Natural killer cell (primary cell): ENCODE results near the gene PAQR8. TPM values are rescaled to one million over a fixed set of nuclear protein-coding genes. Genes with fewer than 3 reads are reported as not detected.

Experiments used
- ATAC-seq, 3 donors: fragments of 150-1000 bp in 2 of 3; fragments of 200-7000 bp in 1 of 3; cut with Tn5 transposase; 1 replicate in 1 of 3; 2 replicates in 2 of 3; pipeline ENCODE4 v1.10.0; 2021; ENCODE audit warnings: mild to moderate bottlenecking in 2 of 3, moderate library complexity in 2 of 3
- DNase-seq, 2 donors: peaks; one replicate each; pipeline versions ENCODE4 v3.0.0 to v3.0.0-alpha.2; 2013 to 2021; ENCODE audit warnings: mixed read lengths in 1 of 2
- H3K27ac ChIP-seq: one replicate; pipeline ENCODE4 v1.5.1; 2013; ENCODE audit warnings: mild to moderate bottlenecking, low read length
- H3K27me3 ChIP-seq: one replicate; pipeline ENCODE4 v1.6.1; 2013; ENCODE audit warnings: low read length; ENCODE audit not compliant: control insufficient read depth, insufficient read depth
- H3K36me3 ChIP-seq: one replicate; pipeline ENCODE4 v1.6.1; 2013; ENCODE audit warnings: low read length; ENCODE audit not compliant: control insufficient read depth, insufficient read depth
- H3K4me1 ChIP-seq: one replicate; pipeline ENCODE4 v1.6.1; 2013; ENCODE audit warnings: low read length; ENCODE audit not compliant: control insufficient read depth, insufficient read depth
- H3K4me3 ChIP-seq: one replicate; pipeline ENCODE4 v1.5.1; 2013; ENCODE audit warnings: low read length
- H3K9me3 ChIP-seq: one replicate; pipeline ENCODE4 v1.6.1; 2013; ENCODE audit warnings: low read length; ENCODE audit not compliant: control insufficient read depth, insufficient read depth
- H3K27ac Mint-ChIP-seq, 2 donors: one replicate each; pipeline ENCODE4 v1.8.0; 2022; ENCODE audit warnings: mild to moderate bottlenecking in 2 of 2, mixed read lengths in 2 of 2, moderate library complexity in 1 of 2
- H3K27me3 Mint-ChIP-seq, 2 donors: one replicate each; pipeline ENCODE4 v1.8.0; 2022; ENCODE audit warnings: low read depth in 2 of 2, mixed read lengths in 2 of 2
- H3K36me3 Mint-ChIP-seq: one replicate; pipeline ENCODE4 v1.8.0; 2022; ENCODE audit warnings: mixed read lengths
- H3K4me1 Mint-ChIP-seq, 2 donors: one replicate each; pipeline ENCODE4 v1.8.0; 2022; ENCODE audit warnings: mixed read lengths in 2 of 2
- H3K4me3 Mint-ChIP-seq: one replicate; pipeline ENCODE4 v1.8.0; 2022; ENCODE audit warnings: mild to moderate bottlenecking, moderate library complexity, mixed read lengths
- H3K9me3 Mint-ChIP-seq, 2 donors: one replicate each; pipeline ENCODE4 v1.8.0; 2022; ENCODE audit warnings: mixed read lengths in 2 of 2
- WGBS: methylation state at CpG from one replicate; pipeline ENCODE4 v1.1.7; 2013; ENCODE audit warnings: missing lambda C conversion rate; ENCODE audit not compliant: insufficient coverage; 5-methylcytosine and 5-hydroxymethylcytosine counted together
- intact Hi-C: fragments of 100-400 bp; cut with micrococcal nuclease; formaldehyde crosslinking; loops from one replicate; pipeline ENCODE4 v1.14.2; 2022
- total RNA-seq, 4 donors: library from RNA; stranded (reverse); fragments of 120-200 nt in 1 of 4; gene quantifications; one replicate each; pipeline versions ENCODE4 v1.2.3 to v1.2.4, GENCODE V29; 2013 to 2022
- TF ChIP-seq, protein P1 (sequence below): fragments of 200-600 bp; IDR thresholded peaks from one replicate; pipeline ENCODE4 v1.8.0; 2022; ENCODE audit warnings: antibody characterized with exemption

Gene PAQR8
- total RNA-seq, 3 donors from 2014 or later (not counting 1 experiment from before 2014, with no cell fraction given), result 2.4 to 5.0 (median 4.6) TPM

- Mint-ChIP-seq H3K4me1 (no peaks in the 10 kb centered on the region), H3K4me3 (no peak overlapping the region), H3K36me3 (no peaks in the 10 kb centered on the region), H3K27ac (no peak overlapping the region), H3K9me3 (no peaks in the 10 kb centered on the region), H3K27me3 (no peaks in the 10 kb centered on the region)
- 96% methylated on average over 14 of the region's 14 CpGs for WGBS
- no peak overlapping the region for H3K27ac ChIP-seq
- ATAC-seq, result no peak
- DNase-seq, result no peak
- no peaks in the 10 kb centered on the region for H3K9me3 ChIP-seq
- H3K4me3 ChIP-seq, result no peak overlapping the region
- no peaks in the 10 kb centered on the region for H3K36me3 ChIP-seq
- H3K27me3 ChIP-seq, result no peaks in the 10 kb centered on the region
- intact Hi-C loops, result no loop called here
- no peaks in the 10 kb centered on the region for H3K4me1 ChIP-seq
- TF ChIP-seq, protein P1, sequence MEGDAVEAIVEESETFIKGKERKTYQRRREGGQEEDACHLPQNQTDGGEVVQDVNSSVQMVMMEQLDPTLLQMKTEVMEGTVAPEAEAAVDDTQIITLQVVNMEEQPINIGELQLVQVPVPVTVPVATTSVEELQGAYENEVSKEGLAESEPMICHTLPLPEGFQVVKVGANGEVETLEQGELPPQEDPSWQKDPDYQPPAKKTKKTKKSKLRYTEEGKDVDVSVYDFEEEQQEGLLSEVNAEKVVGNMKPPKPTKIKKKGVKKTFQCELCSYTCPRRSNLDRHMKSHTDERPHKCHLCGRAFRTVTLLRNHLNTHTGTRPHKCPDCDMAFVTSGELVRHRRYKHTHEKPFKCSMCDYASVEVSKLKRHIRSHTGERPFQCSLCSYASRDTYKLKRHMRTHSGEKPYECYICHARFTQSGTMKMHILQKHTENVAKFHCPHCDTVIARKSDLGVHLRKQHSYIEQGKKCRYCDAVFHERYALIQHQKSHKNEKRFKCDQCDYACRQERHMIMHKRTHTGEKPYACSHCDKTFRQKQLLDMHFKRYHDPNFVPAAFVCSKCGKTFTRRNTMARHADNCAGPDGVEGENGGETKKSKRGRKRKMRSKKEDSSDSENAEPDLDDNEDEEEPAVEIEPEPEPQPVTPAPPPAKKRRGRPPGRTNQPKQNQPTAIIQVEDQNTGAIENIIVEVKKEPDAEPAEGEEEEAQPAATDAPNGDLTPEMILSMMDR, result no peak
These were observed 36.1 kb upstream of the PAQR8 start for GRCh38 chr6:52325695-52326471.

DNA sequence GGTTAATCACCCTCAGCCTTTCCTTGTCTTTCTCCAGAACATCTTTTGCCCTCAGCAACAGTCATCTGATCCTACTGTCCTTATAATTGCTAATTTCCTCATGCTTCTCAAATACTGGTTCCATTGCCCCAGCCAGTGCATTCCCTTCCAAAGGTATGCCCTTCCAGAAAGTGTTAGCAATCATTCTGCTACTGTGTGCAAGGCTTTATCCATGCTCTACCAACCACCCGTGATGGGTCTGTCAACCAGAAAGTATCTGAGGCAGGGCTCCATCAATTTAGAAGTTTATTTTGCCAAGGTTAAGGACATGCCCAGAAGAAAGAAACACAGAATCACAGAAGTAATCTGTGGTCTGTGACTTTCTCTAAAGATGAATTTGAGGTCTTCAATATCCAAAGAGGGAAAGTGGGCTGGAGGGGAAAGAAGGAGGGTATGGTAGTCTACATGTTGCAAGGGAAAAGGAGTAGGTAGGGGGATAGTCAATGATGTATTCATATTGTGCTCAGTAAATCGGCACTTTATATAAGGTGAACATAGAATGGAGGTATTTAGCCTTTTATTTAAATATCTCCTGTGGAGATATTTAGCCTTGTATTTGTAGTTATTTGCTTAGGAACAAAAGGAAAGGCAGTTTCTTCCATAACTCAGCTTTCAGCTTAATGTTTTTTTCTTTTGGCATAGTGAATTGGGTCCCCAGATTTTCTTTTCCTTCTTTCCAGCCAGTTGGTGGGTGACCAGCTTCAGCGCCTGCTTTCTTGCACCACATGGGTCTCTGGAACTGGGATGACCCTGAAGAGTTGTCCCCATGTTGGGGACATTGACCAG lies 35.2 kb upstream of the PAQR8 start:
- no peak for DNase-seq
- ATAC-seq, result no peak
- Mint-ChIP-seq H3K4me3 (no peak overlapping the region), H3K9me3 (no peaks in the 10 kb centered on the region), H3K27me3 (no peaks in the 10 kb centered on the region), H3K4me1 (peaks cover 2% of the 10 kb centered on the region in 2 donors), H3K27ac (no peak overlapping the region), H3K36me3 (no peaks in the 10 kb centered on the region)
- intact Hi-C loops, result no loop called here
- Histone ChIP-seq H3K4me3 (no peak overlapping the region), H3K27ac (no peak overlapping the region), H3K27me3 (no peaks in the 10 kb centered on the region), H3K4me1 (no peaks in the 10 kb centered on the region), H3K36me3 (no peaks in the 10 kb centered on the region), H3K9me3 (no peaks in the 10 kb centered on the region)
- TF ChIP-seq, protein P1, result no peak
- 89% methylated on average over 2 of the region's 3 CpGs for WGBS

- TF ChIP-seq, protein P1, result no peak
- no peak overlapping the region for H3K4me3 ChIP-seq
- whole genome bisulfite sequencing, result no CpG with 5 or more reads among the region's 2 CpGs
- Mint-ChIP-seq H3K27me3 (no peaks in the 10 kb centered on the region), H3K4me3 (no peak overlapping the region), H3K36me3 (no peaks in the 10 kb centered on the region), H3K27ac (no peak overlapping the region), H3K9me3 (no peaks in the 10 kb centered on the region), H3K4me1 (peaks cover 16% of the 10 kb centered on the region in 2 donors)
- H3K27ac ChIP-seq, result no peak overlapping the region
- no peaks in the 10 kb centered on the region for H3K9me3 ChIP-seq
- H3K27me3 ChIP-seq, result no peaks in the 10 kb centered on the region
- ATAC-seq (no peak), DNase-seq (no peak)
- H3K4me1 ChIP-seq, result peaks cover 8% of the 10 kb centered on the region
- intact Hi-C loops, result no loop called here
- H3K36me3 ChIP-seq, result no peaks in the 10 kb centered on the region
These were observed 33.7 kb upstream of the PAQR8 start for GRCh38 chr6:52328303-52328662.
